Duodenal mucosa (tissue), 2 donors: ENCODE data around the gene DDX46.

Experiments used
- H3K27ac ChIP-seq: one replicate; pipeline ENCODE4 v1.7.0; 2013; ENCODE audit warnings: low read depth, low read length
- H3K27me3 ChIP-seq, 2 donors: one replicate each; pipeline ENCODE4 v1.7.0; 2013; ENCODE audit warnings: low read length in 2 of 2, control low read depth in 1 of 2; ENCODE audit not compliant: insufficient read depth in 2 of 2, control insufficient read depth in 1 of 2
- H3K36me3 ChIP-seq, 2 donors: one replicate each; pipeline ENCODE4 v1.7.0; 2013; ENCODE audit warnings: low read length in 2 of 2, control low read depth in 1 of 2; ENCODE audit not compliant: insufficient read depth in 2 of 2, control insufficient read depth in 1 of 2
- H3K4me1 ChIP-seq, 2 donors: one replicate each; pipeline ENCODE4 v1.7.0; 2013; ENCODE audit warnings: low read length in 2 of 2, control low read depth in 1 of 2; ENCODE audit not compliant: insufficient read depth in 2 of 2, control insufficient read depth in 1 of 2
- H3K4me3 ChIP-seq, 2 donors: one replicate each; pipeline ENCODE4 v1.7.0; 2013; ENCODE audit warnings: low read length in 2 of 2, low read depth in 1 of 2
- H3K9ac ChIP-seq, 2 donors: one replicate each; pipeline ENCODE4 v1.7.0; 2013; ENCODE audit warnings: low read length in 2 of 2, low read depth in 1 of 2
- H3K9me3 ChIP-seq, 2 donors: one replicate each; pipeline ENCODE4 v1.7.0; 2013; ENCODE audit warnings: low read length in 2 of 2, control low read depth in 1 of 2; ENCODE audit not compliant: control insufficient read depth in 1 of 2

Gene DDX46

GRCh38 chr5:134777366-134777765 is 18.8 kb downstream of the DDX46 start:
- Histone ChIP-seq H3K4me3 (no peak overlapping the region), H3K4me1 (no peaks in the 10 kb centered on the region), H3K9me3 (no peaks in the 10 kb centered on the region), H3K27me3 (no peaks in the 10 kb centered on the region), H3K9ac (no peak overlapping the region), H3K36me3 (peaks cover 15 to 60% of the 10 kb centered on the region in 2 donors), H3K27ac (no peak overlapping the region)

- Histone ChIP-seq H3K4me1 (no peaks in the 10 kb centered on the region), H3K36me3 (peaks cover 30 to 58% of the 10 kb centered on the region in 2 donors), H3K9ac (no peak overlapping the region), H3K27me3 (no peaks in the 10 kb centered on the region), H3K27ac (no peak overlapping the region), H3K4me3 (no peak overlapping the region), H3K9me3 (no peaks in the 10 kb centered on the region)
Measured at GRCh38 chr5:134784241-134784920, 25.8 kb downstream of the DDX46 start.

- no peak overlapping the region for H3K27ac ChIP-seq
- H3K27me3 ChIP-seq: no peaks in the 10 kb centered on the region
- peaks cover 30 to 60% of the 10 kb centered on the region in 2 donors for H3K36me3 ChIP-seq
- no peaks in the 10 kb centered on the region for H3K9me3 ChIP-seq
- no peak overlapping the region for H3K9ac ChIP-seq
- H3K4me3 ChIP-seq: no peak overlapping the region
- H3K4me1 ChIP-seq: no peaks in the 10 kb centered on the region
Measured at GRCh38 chr5:134784946-134785620, 26.5 kb downstream of the DDX46 start.

- Histone ChIP-seq H3K9me3 (no peaks in the 10 kb centered on the region), H3K27ac (no peak overlapping the region), H3K27me3 (no peaks in the 10 kb centered on the region), H3K9ac (no peak overlapping the region), H3K4me3 (no peak overlapping the region), H3K4me1 (no peaks in the 10 kb centered on the region), H3K36me3 (peaks cover 24 to 71% of the 10 kb centered on the region in 2 donors)
Measured at GRCh38 chr5:134787692-134788091, 29.1 kb downstream of the DDX46 start.

GRCh38 chr5:134791580-134791979 is 33.0 kb downstream of the DDX46 start:
- Histone ChIP-seq H3K4me3 (no peak overlapping the region), H3K27ac (no peak overlapping the region), H3K9me3 (no peaks in the 10 kb centered on the region), H3K27me3 (no peaks in the 10 kb centered on the region), H3K4me1 (no peaks in the 10 kb centered on the region), H3K36me3 (peaks cover 22 to 78% of the 10 kb centered on the region in 2 donors), H3K9ac (no peak overlapping the region)

- Histone ChIP-seq H3K9me3 (no peaks in the 10 kb centered on the region), H3K27ac (no peak overlapping the region), H3K9ac (no peak overlapping the region), H3K4me1 (no peaks in the 10 kb centered on the region), H3K27me3 (no peaks in the 10 kb centered on the region), H3K4me3 (no peak overlapping the region), H3K36me3 (peaks cover 24 to 77% of the 10 kb centered on the region in 2 donors)
Measured at GRCh38 chr5:134792286-134792685, 33.7 kb downstream of the DDX46 start.

GRCh38 chr5:134793111-134793510 is 34.5 kb downstream of the DDX46 start:
- H3K36me3 ChIP-seq: peaks cover 26 to 82% of the 10 kb centered on the region in 2 donors
- no peak overlapping the region for H3K9ac ChIP-seq

GRCh38 chr5:134794082-134794481 is 35.5 kb downstream of the DDX46 start:
- Histone ChIP-seq H3K27ac (no peak overlapping the region), H3K27me3 (no peaks in the 10 kb centered on the region), H3K4me3 (no peak overlapping the region), H3K36me3 (peaks cover 26 to 85% of the 10 kb centered on the region in 2 donors), H3K9me3 (no peaks in the 10 kb centered on the region), H3K4me1 (no peaks in the 10 kb centered on the region), H3K9ac (no peak overlapping the region)

More at GRCh38 chr5:134793111-134793510, 34.5 kb downstream of the DDX46 start:
- Histone ChIP-seq H3K27me3 (no peaks in the 10 kb centered on the region), H3K9me3 (no peaks in the 10 kb centered on the region), H3K27ac (no peak overlapping the region), H3K4me3 (no peak overlapping the region), H3K4me1 (no peaks in the 10 kb centered on the region)

- H3K4me1 ChIP-seq: no peaks in the 10 kb centered on the region
- H3K27ac ChIP-seq: no peak overlapping the region
- no peak overlapping the region for H3K9ac ChIP-seq
- H3K9me3 ChIP-seq: no peaks in the 10 kb centered on the region
- peaks cover 23 to 79% of the 10 kb centered on the region in 2 donors for H3K36me3 ChIP-seq
- no peak overlapping the region for H3K4me3 ChIP-seq
- no peaks in the 10 kb centered on the region for H3K27me3 ChIP-seq
Measured at GRCh38 chr5:134794819-134795218, 36.2 kb downstream of the DDX46 start.

GRCh38 chr5:134798468-134798867 is 39.9 kb downstream of the DDX46 start:
- no peak overlapping the region for H3K27ac ChIP-seq
- no peaks in the 10 kb centered on the region for H3K27me3 ChIP-seq
- H3K4me1 ChIP-seq: no peaks in the 10 kb centered on the region
- H3K9ac ChIP-seq: no peak overlapping the region
- no peaks in the 10 kb centered on the region for H3K9me3 ChIP-seq
- peaks cover 21 to 64% of the 10 kb centered on the region in 2 donors for H3K36me3 ChIP-seq
- no peak overlapping the region for H3K4me3 ChIP-seq
